NB4 (cell line): ENCODE results near the gene PDE1A.

Experiments
- DNase-seq: peaks from one replicate; pipeline ENCODE4 v3.0.0; 2010; ENCODE audit warnings: low read depth
- H3K4me3 ChIP-seq: one replicate; pipeline ENCODE4 v1.5.1; 2011; ENCODE audit warnings: mild to moderate bottlenecking, low read depth, low read length, moderate library complexity
- CTCF ChIP-seq: IDR thresholded peaks from one replicate; pipeline ENCODE4 v1.5.1; 2012; ENCODE audit warnings: low read depth, low read length
- MAX ChIP-seq: IDR thresholded peaks from 2 replicates; pipeline ENCODE4 v1.6.1; 2011; ENCODE audit warnings: low read depth, low read length
- MYC ChIP-seq: IDR thresholded peaks from 2 replicates; pipeline ENCODE4 v1.6.1; 2011; ENCODE audit warnings: low read depth, low read length
- POLR2A ChIP-seq: IDR thresholded peaks from 2 replicates; pipeline ENCODE4 v1.6.1; 2011; ENCODE audit warnings: mild to moderate bottlenecking; ENCODE audit not compliant: insufficient read length; ENCODE audit errors: extremely low read depth

Gene PDE1A

GRCh38 chr2:182436252-182436651, 9.4 kb upstream of the PDE1A start:
- DNase-seq: no peak
- no peak overlapping the region for H3K4me3 ChIP-seq
- TF ChIP-seq CTCF (no peak), MYC (no peak), MAX (no peak), POLR2A (no peak)

- no peak overlapping the region for H3K4me3 ChIP-seq
- TF ChIP-seq CTCF: no peak
- no peak for TF ChIP-seq MYC
- no peak for TF ChIP-seq MAX
- no peak for TF ChIP-seq POLR2A
- no peak for DNase-seq
Observed at GRCh38 chr2:182435754-182436153, 8.9 kb upstream of the PDE1A start.

- TF ChIP-seq CTCF (no peak), POLR2A (no peak), MAX (no peak), MYC (no peak)
- DNase-seq: no peak
- H3K4me3 ChIP-seq: no peak overlapping the region
Observed at GRCh38 chr2:182432051-182432450, 5.2 kb upstream of the PDE1A start.

GRCh38 chr2:182428476-182428875, 1.6 kb upstream of the PDE1A start:
- TF ChIP-seq CTCF: no peak
- no peak for TF ChIP-seq MYC
- TF ChIP-seq MAX: no peak
- TF ChIP-seq POLR2A: no peak
- H3K4me3 ChIP-seq: no peak overlapping the region
- no peak for DNase-seq

- DNase-seq: peak; percentile 22
- no peak overlapping the region for H3K4me3 ChIP-seq
- TF ChIP-seq MYC: no peak
Observed at GRCh38 chr2:182426082-182426917, 536 bp downstream of the PDE1A start.

- TF ChIP-seq CTCF (no peak), MYC (no peak), MAX (no peak), POLR2A (no peak)
- no peak for DNase-seq
- no peak overlapping the region for H3K4me3 ChIP-seq
Observed at GRCh38 chr2:182422864-182423263, 4.0 kb downstream of the PDE1A start.
